Transverse colon (tissue), 4 donors: ENCODE results near the gene MUC5B. TPM values are rescaled to one million over a fixed set of nuclear protein-coding genes. Genes with fewer than 3 reads are reported as not detected.

Source experiments
- DNase-seq: peaks from one replicate; pipeline ENCODE4 v3.0.0-alpha.2; 2019
- H3K27ac ChIP-seq, 4 donors: fragments of 200-600 bp; sonication (generic); 2 replicates each; pipeline ENCODE4 v1.5.1; 2016 to 2018; ENCODE audit warnings: inconsistent platforms in 4 of 4
- H3K27me3 ChIP-seq: fragments of 200-600 bp; sonication (generic); 2 replicates; pipeline ENCODE4 v1.5.1; 2017; ENCODE audit warnings: inconsistent platforms
- H3K36me3 ChIP-seq, 4 donors: fragments of 200-600 bp; sonication (generic); 2 replicates each; pipeline ENCODE4 v1.5.1; 2017 to 2019; ENCODE audit warnings: inconsistent platforms in 4 of 4
- H3K4me1 ChIP-seq, 4 donors: fragments of 200-600 bp; sonication (generic); 2 replicates each; pipeline ENCODE4 v1.5.1; 2017 to 2020; ENCODE audit warnings: inconsistent platforms in 4 of 4
- H3K4me3 ChIP-seq, 4 donors: fragments of 200-600 bp; sonication (generic); 1 replicate in 1 of 4; 2 replicates in 3 of 4; pipeline versions ENCODE4 v1.5.1 to v1.6.1; 2017 to 2019; ENCODE audit warnings: inconsistent platforms in 4 of 4
- H3K9me3 ChIP-seq, 2 donors: fragments of 200-600 bp; sonication (generic); 2 replicates each; pipeline ENCODE4 v1.5.1; 2017 to 2019; ENCODE audit warnings: inconsistent platforms in 2 of 2
- EP300 ChIP-seq: sonication (generic); formaldehyde crosslinking; IDR thresholded peaks from one replicate; pipeline ENCODE4 v1.6.1; 2017; ENCODE audit warnings: antibody characterized with exemption, low read depth
- POLR2A ChIP-seq: fragments of 450-650 bp; IDR thresholded peaks from one replicate; pipeline ENCODE4 v1.6.1; 2016; ENCODE audit warnings: antibody characterized with exemption, mild to moderate bottlenecking, moderate library complexity
- POLR2AphosphoS5 ChIP-seq, 3 donors: sonication (generic); formaldehyde crosslinking; IDR thresholded peaks; one replicate each; pipeline ENCODE4 v1.6.1; 2016; ENCODE audit warnings: antibody characterized with exemption in 3 of 3
- WGBS, 2 donors: methylation state at CpG; one replicate each; pipeline ENCODE4 v1.1.5; 2018; ENCODE audit warnings: low coverage in 1 of 2; 5-methylcytosine and 5-hydroxymethylcytosine counted together
- in situ Hi-C, 4 donors: fragments of 200-750 bp; cut with MboI; loops; one replicate each; pipeline versions ENCODE4 v1.15.0 to v1.15.1; 2017; ENCODE audit warnings: low sequenced_read_pairs in 3 of 4, low pct_ligation_motif_present in 1 of 4, low pct_unique_long_range_greater_than_20kb in 1 of 4
- intact Hi-C: fragments of 100-400 bp; cut with DNase I; formaldehyde crosslinking; loops from one replicate; pipeline ENCODE4 v1.15.1; 2023; ENCODE audit warnings: low total_unique reads
- total RNA-seq, 4 donors: library from RNA; depleted of rRNA; stranded (reverse); fragments of >200 nt; gene quantifications; one replicate each; pipeline ENCODE4 v1.1.0, GENCODE V29; 2016
- TF ChIP-seq, protein P1 (sequence below), 5 experiments: fragments of 200-600 bp in 3 of 5; fragments of 450-650 bp in 2 of 5; sonication (generic) in 3 of 5; IDR thresholded peaks; 1 replicate in 2 of 5; 2 replicates in 3 of 5; pipeline ENCODE4 v1.5.1; 2016 to 2017; ENCODE audit warnings: antibody characterized with exemption in 5 of 5, inconsistent platforms in 3 of 5, mild to moderate bottlenecking in 2 of 5, moderate library complexity in 1 of 5

The MUC5B gene
- total RNA-seq, 4 donors from 2014 or later, result 58.0 to 825 (median 85.6) TPM

DNA sequence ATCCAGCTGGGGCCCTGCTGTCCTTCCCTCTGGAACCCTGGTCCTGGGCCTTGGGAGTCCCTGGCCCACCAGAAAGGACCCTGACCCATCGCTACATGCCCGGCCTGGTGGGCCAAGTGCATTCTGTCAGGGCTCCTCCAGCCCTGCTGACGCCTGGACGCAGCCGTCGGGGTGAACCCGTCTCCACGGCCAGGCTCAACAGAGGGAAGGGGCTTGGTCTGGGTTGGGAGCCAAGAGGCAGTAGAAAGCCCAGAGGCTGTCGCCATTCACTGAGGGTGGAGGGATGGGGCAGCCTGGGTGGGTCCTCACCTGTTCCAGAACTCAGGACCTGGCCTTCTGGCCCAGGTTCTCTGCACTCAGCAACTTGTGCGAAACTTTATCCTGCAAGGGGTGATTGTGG is 47.6 kb downstream of the MUC5B start:
- Histone ChIP-seq H3K27me3 (no peaks in the 10 kb centered on the region), H3K4me3 (no peak overlapping the region), H3K4me1 (no peaks in the 10 kb centered on the region), H3K36me3 (no peaks in the 10 kb centered on the region), H3K27ac (no peak overlapping the region), H3K9me3 (no peaks in the 10 kb centered on the region)
- no peak for DNase-seq
- intact Hi-C loops (loop anchor here (1.0 kb wide), 1 partner anchor 46 kb away; no protein-coding TSS in a partner anchor), in situ Hi-C loops (no loop called here)
- WGBS, 2 donors, result 87% methylated on average over 6 of the region's 10 CpGs; no CpG with 5 or more reads in 1 of the 2 donors
- TF ChIP-seq EP300, result no peak

DNA sequence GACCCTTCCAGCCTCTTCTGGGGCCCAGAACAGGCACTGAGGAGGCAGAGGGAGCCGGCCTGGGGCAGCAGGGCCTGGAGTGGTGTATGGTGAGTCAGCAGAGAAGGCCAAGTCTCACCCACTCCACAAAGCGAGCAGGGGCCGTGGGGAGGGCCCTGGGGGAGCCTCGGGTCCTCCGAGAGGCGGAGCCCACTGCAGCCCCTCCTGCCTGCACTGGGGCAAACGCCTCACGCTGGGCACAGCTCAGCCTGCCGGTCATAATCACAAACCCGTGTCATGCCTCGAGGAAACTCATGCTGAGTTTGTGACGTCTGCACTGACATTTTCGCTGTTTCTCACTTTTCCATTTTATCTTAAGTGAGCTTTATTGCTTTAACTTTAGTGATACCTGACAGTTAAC is 48.1 kb downstream of the MUC5B start:
- Histone ChIP-seq H3K27me3 (no peaks in the 10 kb centered on the region), H3K9me3 (no peaks in the 10 kb centered on the region), H3K27ac (no peak overlapping the region), H3K4me1 (no peaks in the 10 kb centered on the region), H3K4me3 (no peak overlapping the region), H3K36me3 (no peaks in the 10 kb centered on the region)
- TF ChIP-seq POLR2A (no peak), POLR2AphosphoS5 (IDR thresholded peaks at IDR 0.05) (no peak)
- 72 to 83% methylated on average over 5 to 13 of the region's 13 CpGs for WGBS, 2 donors
- intact Hi-C loops (no loop called here), in situ Hi-C loops (no loop called here)
- no peak for DNase-seq

DNA sequence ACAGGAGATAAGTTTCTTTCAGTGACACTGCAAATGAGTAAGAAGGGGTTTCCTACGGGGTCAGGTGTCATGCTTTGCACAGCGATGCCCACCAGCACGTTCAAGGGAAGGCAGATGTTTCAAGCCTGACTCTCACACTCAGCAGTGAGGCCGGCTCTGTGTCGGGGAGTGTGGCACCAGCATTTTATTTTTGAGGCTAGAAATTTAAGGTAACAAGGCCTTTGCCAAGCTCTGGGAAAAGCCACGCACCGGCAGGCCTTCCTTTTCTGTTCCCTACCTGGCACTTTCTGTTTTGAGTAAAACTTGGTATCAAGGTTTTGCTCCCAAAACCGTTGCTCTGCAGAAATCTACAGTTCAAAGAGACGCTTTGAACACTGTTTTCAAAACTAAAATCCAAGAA is 48.5 kb downstream of the MUC5B start:
- in situ Hi-C loops, result no loop called here
- no peak for DNase-seq
- peaks cover 0 to 2% (median 0%) of the 10 kb centered on the region in 4 donors for H3K36me3 ChIP-seq

DNA sequence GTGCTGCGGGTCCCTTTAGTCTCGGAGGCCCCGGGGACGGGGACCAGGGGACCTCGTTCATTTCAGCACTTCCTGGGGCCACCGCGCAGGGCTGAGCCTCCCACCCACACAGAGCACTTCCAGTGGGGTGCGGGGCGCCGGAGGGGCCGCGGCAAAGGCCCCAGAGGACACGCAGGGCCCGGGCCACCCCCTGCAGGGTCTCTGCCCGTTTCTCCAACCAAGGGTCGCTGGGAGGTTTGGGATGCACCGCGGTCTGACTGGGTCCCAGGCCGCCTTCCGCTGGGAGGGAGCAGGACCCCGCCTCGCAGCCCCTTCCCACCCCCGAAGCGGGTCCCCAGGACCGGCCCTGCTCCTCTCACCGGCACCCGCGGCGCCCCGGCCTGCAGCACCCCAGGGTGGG is 49.1 kb downstream of the MUC5B start:
- Histone ChIP-seq H3K4me1 (no peaks in the 10 kb centered on the region), H3K9me3 (no peaks in the 10 kb centered on the region), H3K27me3 (no peaks in the 10 kb centered on the region), H3K36me3 (peaks cover 0 to 7% (median 0%) of the 10 kb centered on the region in 4 donors), H3K27ac (no peak overlapping the region), H3K4me3 (no peak overlapping the region)
- TF ChIP-seq POLR2AphosphoS5 (IDR thresholded peaks at IDR 0.05) (no peak), POLR2A (no peak), EP300 (no peak)
- TF ChIP-seq, protein P1, sequence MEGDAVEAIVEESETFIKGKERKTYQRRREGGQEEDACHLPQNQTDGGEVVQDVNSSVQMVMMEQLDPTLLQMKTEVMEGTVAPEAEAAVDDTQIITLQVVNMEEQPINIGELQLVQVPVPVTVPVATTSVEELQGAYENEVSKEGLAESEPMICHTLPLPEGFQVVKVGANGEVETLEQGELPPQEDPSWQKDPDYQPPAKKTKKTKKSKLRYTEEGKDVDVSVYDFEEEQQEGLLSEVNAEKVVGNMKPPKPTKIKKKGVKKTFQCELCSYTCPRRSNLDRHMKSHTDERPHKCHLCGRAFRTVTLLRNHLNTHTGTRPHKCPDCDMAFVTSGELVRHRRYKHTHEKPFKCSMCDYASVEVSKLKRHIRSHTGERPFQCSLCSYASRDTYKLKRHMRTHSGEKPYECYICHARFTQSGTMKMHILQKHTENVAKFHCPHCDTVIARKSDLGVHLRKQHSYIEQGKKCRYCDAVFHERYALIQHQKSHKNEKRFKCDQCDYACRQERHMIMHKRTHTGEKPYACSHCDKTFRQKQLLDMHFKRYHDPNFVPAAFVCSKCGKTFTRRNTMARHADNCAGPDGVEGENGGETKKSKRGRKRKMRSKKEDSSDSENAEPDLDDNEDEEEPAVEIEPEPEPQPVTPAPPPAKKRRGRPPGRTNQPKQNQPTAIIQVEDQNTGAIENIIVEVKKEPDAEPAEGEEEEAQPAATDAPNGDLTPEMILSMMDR (IDR thresholded peaks at IDR 0.05), result no peak
- no peak for DNase-seq
- intact Hi-C loops (no loop called here), in situ Hi-C loops (no loop called here)
- 97% methylated on average over 30 of the region's 30 CpGs; no CpG with 5 or more reads in 1 of the 2 donors for WGBS, 2 donors

More for the DNA sequence above, 48.5 kb downstream of the MUC5B start:
- Histone ChIP-seq H3K9me3 (no peaks in the 10 kb centered on the region), H3K4me3 (no peak overlapping the region), H3K27me3 (no peaks in the 10 kb centered on the region), H3K27ac (no peak overlapping the region), H3K4me1 (no peaks in the 10 kb centered on the region)
- intact Hi-C loops, result no loop called here
- TF ChIP-seq EP300 (no peak), POLR2AphosphoS5 (IDR thresholded peaks at IDR 0.05) (no peak), POLR2A (no peak)
- TF ChIP-seq, protein P1 (IDR thresholded peaks at IDR 0.05), result no peak
- 84 to 94% methylated on average over 3 to 9 of the region's 9 CpGs for WGBS, 2 donors

DNA sequence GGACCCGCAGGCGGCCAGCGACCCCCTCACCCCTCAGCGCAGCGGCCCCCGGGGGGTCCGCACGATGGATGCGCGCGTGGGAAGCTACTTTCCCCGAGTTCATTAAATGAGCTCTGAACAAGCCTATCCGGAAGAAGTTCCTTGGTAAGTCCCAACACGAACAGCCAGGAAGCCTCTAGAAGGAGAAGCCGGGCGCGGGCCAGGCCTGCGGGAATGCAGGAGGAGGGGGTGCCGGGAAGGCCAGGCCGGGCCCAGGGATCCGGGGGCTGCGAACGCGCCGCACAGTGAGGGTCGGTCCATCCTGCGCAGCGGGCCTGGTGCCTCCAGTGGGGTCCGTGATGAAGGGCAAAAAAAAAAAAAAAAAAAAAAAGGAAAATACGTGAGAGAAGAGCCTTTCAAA is 49.7 kb downstream of the MUC5B start:
- intact Hi-C loops (no loop called here), in situ Hi-C loops (no loop called here)

More for the DNA sequence above, 49.7 kb downstream of the MUC5B start:
- TF ChIP-seq POLR2A (no peak), EP300 (no peak), POLR2AphosphoS5 (IDR thresholded peaks at IDR 0.05) (no peak)
- TF ChIP-seq, protein P1 (IDR thresholded peaks at IDR 0.05), result no peak
- H3K27me3 ChIP-seq, result no peaks in the 10 kb centered on the region
- no peak overlapping the region for H3K4me3 ChIP-seq
- no peak for DNase-seq
- 95 to 100% methylated on average over 1 to 30 of the region's 30 CpGs for WGBS, 2 donors
- H3K9me3 ChIP-seq, result no peaks in the 10 kb centered on the region
- H3K36me3 ChIP-seq, result peaks cover 0 to 9% (median 0%) of the 10 kb centered on the region in 4 donors
- H3K4me1 ChIP-seq, result no peaks in the 10 kb centered on the region
- no peak overlapping the region for H3K27ac ChIP-seq
